WTC11 (cell line): ENCODE results near the gene STAT3. TPM values are rescaled to one million over a fixed set of nuclear protein-coding genes. Genes with fewer than 3 reads are reported as not detected.

Experiments used
- ATAC-seq: fragments of 200-7000 bp; cut with Tn5 transposase; 2 replicates; pipeline ENCODE4 v1.10.0; 2021; ENCODE audit warnings: mild to moderate bottlenecking, moderate library complexity
- CTCF ChIA-PET: fragments of 300-600 bp; sonication (Branson Sonifier 250); formaldehyde crosslinking; loops from one replicate; lab custom pipeline; 2021; ENCODE audit warnings: antibody characterized with exemption; lab: Charles Lee
- POLR2A ChIA-PET: fragments of 350-600 bp; sonication (Branson Sonifier 250); formaldehyde crosslinking; loops from one replicate; lab custom pipeline; 2021; ENCODE audit warnings: antibody characterized with exemption; lab: Charles Lee
- DNase-seq: peaks from one replicate; pipeline ENCODE4 v3.0.0; 2021; ENCODE audit warnings: low spot score
- H3K27ac Mint-ChIP-seq: 2 replicates; pipeline ENCODE4 v1.8.0; 2021; ENCODE audit warnings: mixed read lengths
- H3K27me3 Mint-ChIP-seq: 2 replicates; pipeline ENCODE4 v1.8.0; 2021; ENCODE audit warnings: low read depth, mild to moderate bottlenecking, moderate library complexity, mixed read lengths
- H3K36me3 Mint-ChIP-seq: 2 replicates; pipeline ENCODE4 v1.8.0; 2021; ENCODE audit warnings: mixed read lengths
- H3K4me1 Mint-ChIP-seq: 2 replicates; pipeline ENCODE4 v1.8.0; 2022; ENCODE audit warnings: mixed read lengths
- H3K4me3 Mint-ChIP-seq: 2 replicates; pipeline ENCODE4 v1.8.0; 2021; ENCODE audit warnings: mild to moderate bottlenecking, moderate library complexity, mixed read lengths
- H3K9me3 Mint-ChIP-seq: 2 replicates; pipeline ENCODE4 v1.8.0; 2021; ENCODE audit warnings: mixed read lengths
- CREM ChIP-seq: sonication (generic); formaldehyde crosslinking; IDR thresholded peaks from 2 replicates; pipeline ENCODE4 v1.8.1; 2022; ENCODE audit warnings: mild to moderate bottlenecking, missing genetic modification reagents, moderate library complexity
- NFYB ChIP-seq: sonication (generic); formaldehyde crosslinking; conservative IDR thresholded peaks from 2 replicates; pipeline ENCODE4 v1.8.0; 2022; ENCODE audit warnings: low read depth, missing genetic modification reagents
- PRRX2 ChIP-seq: fragments of 250-450 bp; sonication (Bioruptor Pico); IDR thresholded peaks from 2 replicates; pipeline ENCODE4 v1.8.0; 2021; ENCODE audit warnings: mild to moderate bottlenecking
- SOX15 ChIP-seq: fragments of 250-450 bp; sonication (Bioruptor Pico); IDR thresholded peaks from 2 replicates; pipeline ENCODE4 v1.9.0; 2021; ENCODE audit warnings: mild to moderate bottlenecking
- STAT6 ChIP-seq: sonication (generic); formaldehyde crosslinking; conservative IDR thresholded peaks from 2 replicates; pipeline ENCODE4 v1.8.1; 2023; ENCODE audit warnings: mild to moderate bottlenecking, low read depth, missing genetic modification reagents, moderate library complexity
- TEAD1 ChIP-seq: sonication (generic); formaldehyde crosslinking; IDR thresholded peaks from 2 replicates; pipeline ENCODE4 v1.8.0; 2022; ENCODE audit warnings: mild to moderate bottlenecking, missing genetic modification reagents
- USF2 ChIP-seq: sonication (generic); formaldehyde crosslinking; IDR thresholded peaks from 2 replicates; pipeline ENCODE4 v1.8.1; 2023; ENCODE audit warnings: mild to moderate bottlenecking, missing genetic modification reagents, moderate library complexity
- ZNF232 ChIP-seq: sonication (generic); formaldehyde crosslinking; IDR thresholded peaks from 2 replicates; pipeline ENCODE4 v1.8.0; 2022; ENCODE audit warnings: mild to moderate bottlenecking, missing genetic modification reagents
- ZNF532 ChIP-seq: fragments of 250-450 bp; sonication (Bioruptor Pico); IDR thresholded peaks from 2 replicates; pipeline ENCODE4 v1.9.0; 2021; ENCODE audit warnings: mild to moderate bottlenecking, borderline replicate concordance
- ZNF671 ChIP-seq: fragments of 250-450 bp; sonication (Bioruptor Pico); IDR thresholded peaks from 2 replicates; pipeline ENCODE4 v1.8.0; 2021; ENCODE audit warnings: mild to moderate bottlenecking
- ZSCAN18 ChIP-seq: fragments of 250-450 bp; sonication (Bioruptor Pico); IDR thresholded peaks from 2 replicates; pipeline ENCODE4 v2.1.2; 2022; ENCODE audit warnings: mild to moderate bottlenecking, moderate library complexity
- total RNA-seq: library from RNA; stranded (reverse); gene quantifications from 3 replicates; pipeline ENCODE4 v1.2.3, GENCODE V29; 2021
- TF ChIP-seq, protein P1 (sequence below): sonication (generic); formaldehyde crosslinking; IDR thresholded peaks from 2 replicates; pipeline ENCODE4 v1.8.0; 2022; ENCODE audit warnings: mild to moderate bottlenecking, missing genetic modification reagents
- TF ChIP-seq, protein P2 (sequence below): fragments of 250-450 bp; sonication (Bioruptor Pico); IDR thresholded peaks from 2 replicates; pipeline ENCODE4 v1.8.0; 2021; ENCODE audit warnings: mild to moderate bottlenecking
- TF ChIP-seq, protein P3 (sequence below): fragments of 250-450 bp; sonication (Bioruptor Pico); IDR thresholded peaks from 2 replicates; pipeline ENCODE4 v1.9.0; 2021; ENCODE audit warnings: mild to moderate bottlenecking
- TF ChIP-seq, protein P4 (sequence below): sonication (generic); formaldehyde crosslinking; IDR thresholded peaks from 2 replicates; pipeline ENCODE4 v1.8.0; 2023; ENCODE audit warnings: missing genetic modification reagents, mild to moderate bottlenecking, borderline replicate concordance

Gene STAT3
- total RNA-seq, 1 experiment from 2014 or later = 98.0 TPM

DNA sequence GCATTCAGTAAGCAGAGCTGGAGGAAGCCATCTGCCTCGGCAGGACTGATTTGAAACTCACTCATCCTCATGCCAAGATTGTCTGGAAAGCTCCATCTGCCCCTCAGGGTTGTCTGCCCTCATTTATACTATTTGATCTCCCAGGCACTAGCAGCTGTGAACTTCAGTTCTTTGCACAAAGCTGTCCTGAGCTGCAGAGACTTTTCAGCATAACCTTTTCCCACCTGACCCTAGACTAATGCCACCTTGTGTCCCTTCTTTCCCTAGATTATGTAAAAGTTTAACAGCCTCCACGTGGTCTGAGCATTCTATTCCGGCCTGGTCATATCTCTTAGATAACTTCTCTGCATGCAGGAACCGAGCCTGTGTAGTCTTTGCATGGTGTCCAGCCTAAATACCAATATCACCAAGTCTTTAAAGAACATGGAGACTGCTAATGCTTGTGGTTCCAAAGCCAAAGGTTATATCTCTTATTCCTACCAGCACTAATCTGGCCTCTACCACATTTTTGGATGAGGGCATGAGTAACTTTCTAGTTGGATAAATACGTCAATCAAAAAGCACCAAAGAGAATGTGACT, 70.9 kb downstream of the STAT3 start:
- H3K27me3 Mint-ChIP-seq = no peaks in the 10 kb centered on the region
- peak overlapping the region; percentile 7; the same call in 1 of the 2 replicates for H3K27ac Mint-ChIP-seq
- DNase-seq (no peak), ATAC-seq (no peak)
- no peak for TF ChIP-seq PRRX2 (CRISPR knock-in tag)
- H3K4me1 Mint-ChIP-seq = peaks cover 18% of the 10 kb centered on the region
- ChIA-PET CTCF (interaction anchor here (0.6 to 12.3 kb wide), 4 partner anchors 12 to 200 kb away, joined by 3 to 196 read pairs (median 6); no protein-coding TSS in a partner anchor), POLR2A (no interaction called here)
- H3K36me3 Mint-ChIP-seq = peaks cover 52% of the 10 kb centered on the region
- no peak overlapping the region for H3K4me3 Mint-ChIP-seq
- H3K9me3 Mint-ChIP-seq = no peaks in the 10 kb centered on the region

- no peak overlapping the region for H3K4me3 Mint-ChIP-seq
- no peak for TF ChIP-seq TEAD1
- TF ChIP-seq ZNF532 (CRISPR knock-in tag) = no peak
- no peak for TF ChIP-seq ZNF232
- no peak for TF ChIP-seq STAT6 (CRISPR knock-in tag)
- TF ChIP-seq CREM (CRISPR knock-in tag) = no peak
- no peak for TF ChIP-seq SOX15 (CRISPR knock-in tag)
- no peak for TF ChIP-seq ZNF671 (CRISPR knock-in tag)
- no peak for TF ChIP-seq USF2
- TF ChIP-seq, protein P1, sequence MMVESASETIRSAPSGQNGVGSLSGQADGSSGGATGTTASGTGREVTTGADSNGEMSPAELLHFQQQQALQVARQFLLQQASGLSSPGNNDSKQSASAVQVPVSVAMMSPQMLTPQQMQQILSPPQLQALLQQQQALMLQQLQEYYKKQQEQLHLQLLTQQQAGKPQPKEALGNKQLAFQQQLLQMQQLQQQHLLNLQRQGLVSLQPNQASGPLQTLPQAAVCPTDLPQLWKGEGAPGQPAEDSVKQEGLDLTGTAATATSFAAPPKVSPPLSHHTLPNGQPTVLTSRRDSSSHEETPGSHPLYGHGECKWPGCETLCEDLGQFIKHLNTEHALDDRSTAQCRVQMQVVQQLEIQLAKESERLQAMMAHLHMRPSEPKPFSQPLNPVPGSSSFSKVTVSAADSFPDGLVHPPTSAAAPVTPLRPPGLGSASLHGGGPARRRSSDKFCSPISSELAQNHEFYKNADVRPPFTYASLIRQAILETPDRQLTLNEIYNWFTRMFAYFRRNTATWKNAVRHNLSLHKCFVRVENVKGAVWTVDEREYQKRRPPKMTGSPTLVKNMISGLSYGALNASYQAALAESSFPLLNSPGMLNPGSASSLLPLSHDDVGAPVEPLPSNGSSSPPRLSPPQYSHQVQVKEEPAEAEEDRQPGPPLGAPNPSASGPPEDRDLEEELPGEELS = no peak
- TF ChIP-seq NFYB = no peak
- TF ChIP-seq, protein P2, sequence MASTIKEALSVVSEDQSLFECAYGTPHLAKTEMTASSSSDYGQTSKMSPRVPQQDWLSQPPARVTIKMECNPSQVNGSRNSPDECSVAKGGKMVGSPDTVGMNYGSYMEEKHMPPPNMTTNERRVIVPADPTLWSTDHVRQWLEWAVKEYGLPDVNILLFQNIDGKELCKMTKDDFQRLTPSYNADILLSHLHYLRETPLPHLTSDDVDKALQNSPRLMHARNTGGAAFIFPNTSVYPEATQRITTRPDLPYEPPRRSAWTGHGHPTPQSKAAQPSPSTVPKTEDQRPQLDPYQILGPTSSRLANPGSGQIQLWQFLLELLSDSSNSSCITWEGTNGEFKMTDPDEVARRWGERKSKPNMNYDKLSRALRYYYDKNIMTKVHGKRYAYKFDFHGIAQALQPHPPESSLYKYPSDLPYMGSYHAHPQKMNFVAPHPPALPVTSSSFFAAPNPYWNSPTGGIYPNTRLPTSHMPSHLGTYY (CRISPR knock-in tag) = no peak
- no peak for TF ChIP-seq ZSCAN18 (CRISPR knock-in tag)
- TF ChIP-seq, protein P3, sequence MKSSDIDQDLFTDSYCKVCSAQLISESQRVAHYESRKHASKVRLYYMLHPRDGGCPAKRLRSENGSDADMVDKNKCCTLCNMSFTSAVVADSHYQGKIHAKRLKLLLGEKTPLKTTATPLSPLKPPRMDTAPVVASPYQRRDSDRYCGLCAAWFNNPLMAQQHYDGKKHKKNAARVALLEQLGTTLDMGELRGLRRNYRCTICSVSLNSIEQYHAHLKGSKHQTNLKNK (CRISPR knock-in tag) = no peak
- TF ChIP-seq, protein P4, sequence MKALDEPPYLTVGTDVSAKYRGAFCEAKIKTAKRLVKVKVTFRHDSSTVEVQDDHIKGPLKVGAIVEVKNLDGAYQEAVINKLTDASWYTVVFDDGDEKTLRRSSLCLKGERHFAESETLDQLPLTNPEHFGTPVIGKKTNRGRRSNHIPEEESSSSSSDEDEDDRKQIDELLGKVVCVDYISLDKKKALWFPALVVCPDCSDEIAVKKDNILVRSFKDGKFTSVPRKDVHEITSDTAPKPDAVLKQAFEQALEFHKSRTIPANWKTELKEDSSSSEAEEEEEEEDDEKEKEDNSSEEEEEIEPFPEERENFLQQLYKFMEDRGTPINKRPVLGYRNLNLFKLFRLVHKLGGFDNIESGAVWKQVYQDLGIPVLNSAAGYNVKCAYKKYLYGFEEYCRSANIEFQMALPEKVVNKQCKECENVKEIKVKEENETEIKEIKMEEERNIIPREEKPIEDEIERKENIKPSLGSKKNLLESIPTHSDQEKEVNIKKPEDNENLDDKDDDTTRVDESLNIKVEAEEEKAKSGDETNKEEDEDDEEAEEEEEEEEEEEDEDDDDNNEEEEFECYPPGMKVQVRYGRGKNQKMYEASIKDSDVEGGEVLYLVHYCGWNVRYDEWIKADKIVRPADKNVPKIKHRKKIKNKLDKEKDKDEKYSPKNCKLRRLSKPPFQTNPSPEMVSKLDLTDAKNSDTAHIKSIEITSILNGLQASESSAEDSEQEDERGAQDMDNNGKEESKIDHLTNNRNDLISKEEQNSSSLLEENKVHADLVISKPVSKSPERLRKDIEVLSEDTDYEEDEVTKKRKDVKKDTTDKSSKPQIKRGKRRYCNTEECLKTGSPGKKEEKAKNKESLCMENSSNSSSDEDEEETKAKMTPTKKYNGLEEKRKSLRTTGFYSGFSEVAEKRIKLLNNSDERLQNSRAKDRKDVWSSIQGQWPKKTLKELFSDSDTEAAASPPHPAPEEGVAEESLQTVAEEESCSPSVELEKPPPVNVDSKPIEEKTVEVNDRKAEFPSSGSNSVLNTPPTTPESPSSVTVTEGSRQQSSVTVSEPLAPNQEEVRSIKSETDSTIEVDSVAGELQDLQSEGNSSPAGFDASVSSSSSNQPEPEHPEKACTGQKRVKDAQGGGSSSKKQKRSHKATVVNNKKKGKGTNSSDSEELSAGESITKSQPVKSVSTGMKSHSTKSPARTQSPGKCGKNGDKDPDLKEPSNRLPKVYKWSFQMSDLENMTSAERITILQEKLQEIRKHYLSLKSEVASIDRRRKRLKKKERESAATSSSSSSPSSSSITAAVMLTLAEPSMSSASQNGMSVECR (CRISPR knock-in tag) = no peak
- H3K27ac Mint-ChIP-seq = no peak overlapping the region
- H3K36me3 Mint-ChIP-seq = peaks cover 46% of the 10 kb centered on the region
- peaks cover 21% of the 10 kb centered on the region for H3K4me1 Mint-ChIP-seq
- CTCF ChIA-PET = interaction anchor here (0.6 to 12.3 kb wide), 5 partner anchors 12 to 128 kb away, joined by 3 to 196 read pairs (median 5); no protein-coding TSS in a partner anchor
- no peaks in the 10 kb centered on the region for H3K27me3 Mint-ChIP-seq
- DNase-seq (no peak), ATAC-seq (no peak)
- no peaks in the 10 kb centered on the region for H3K9me3 Mint-ChIP-seq
- POLR2A ChIA-PET = no interaction called here
Observed at GRCh38 chr17:42316755-42317154, 71.5 kb downstream of the STAT3 start.
